HG03378 (cell line): ENCODE data around the gene IGF1.
"Not testable (repeated sequence)": the region's sequence is repeated elsewhere in the genome, so short reads cannot be mapped to it uniquely, and the experiment has no call there.

Source experiments
- ATAC-seq: cut with Tn5 transposase; IDR thresholded peaks from one replicate; pipeline ENCODE4 v1.9.1; 2021; ENCODE audit warnings: mild to moderate bottlenecking, moderate library complexity; ENCODE audit not compliant: unreplicated experiment

Gene IGF1

GRCh38 chr12:102462795-102463465 lies 17.4 kb downstream of the IGF1 start:
- ATAC-seq = no peak

- no peak for ATAC-seq
Measured at GRCh38 chr12:102462386-102462785, 18.0 kb downstream of the IGF1 start.

GRCh38 chr12:102461501-102461900 lies 18.9 kb downstream of the IGF1 start:
- ATAC-seq = no peak

GRCh38 chr12:102459314-102459713 lies 21.0 kb downstream of the IGF1 start:
- no peak for ATAC-seq

GRCh38 chr12:102454808-102455760 lies 25.3 kb downstream of the IGF1 start:
- no peak for ATAC-seq

GRCh38 chr12:102454330-102454729 lies 26.0 kb downstream of the IGF1 start:
- no peak for ATAC-seq

GRCh38 chr12:102452605-102453004 lies 27.8 kb downstream of the IGF1 start:
- ATAC-seq = no peak

- ATAC-seq = not testable (repeated sequence)
Measured at GRCh38 chr12:102449018-102449417, 31.3 kb downstream of the IGF1 start.

GRCh38 chr12:102447426-102447825 lies 32.9 kb downstream of the IGF1 start:
- not testable (repeated sequence) for ATAC-seq

- no peak for ATAC-seq
Measured at GRCh38 chr12:102444707-102445106, 35.7 kb downstream of the IGF1 start.

- no peak for ATAC-seq
Measured at GRCh38 chr12:102444093-102444492, 36.3 kb downstream of the IGF1 start.

GRCh38 chr12:102441077-102441596 lies 39.2 kb downstream of the IGF1 start:
- no peak for ATAC-seq

- ATAC-seq = no peak
Measured at GRCh38 chr12:102439426-102440405, 40.6 kb downstream of the IGF1 start.

- no peak for ATAC-seq
Measured at GRCh38 chr12:102438827-102439210, 41.5 kb downstream of the IGF1 start.

- ATAC-seq = no peak
Measured at GRCh38 chr12:102438047-102438826, 42.1 kb downstream of the IGF1 start.

- no peak for ATAC-seq
Measured at GRCh38 chr12:102437511-102437910, 42.9 kb downstream of the IGF1 start.

- ATAC-seq = no peak
Measured at GRCh38 chr12:102436867-102437266, 43.5 kb downstream of the IGF1 start.

GRCh38 chr12:102435827-102436436 lies 44.4 kb downstream of the IGF1 start:
- ATAC-seq = no peak

- ATAC-seq = no peak
Measured at GRCh38 chr12:102433304-102433703, 47.1 kb downstream of the IGF1 start.
